ENCODE results near the gene GLIS2.

GRCh38 chr16:4293822-4294457 is 21.9 kb upstream of the GLIS2 start:
- TF ChIP-seq, protein P1, sequence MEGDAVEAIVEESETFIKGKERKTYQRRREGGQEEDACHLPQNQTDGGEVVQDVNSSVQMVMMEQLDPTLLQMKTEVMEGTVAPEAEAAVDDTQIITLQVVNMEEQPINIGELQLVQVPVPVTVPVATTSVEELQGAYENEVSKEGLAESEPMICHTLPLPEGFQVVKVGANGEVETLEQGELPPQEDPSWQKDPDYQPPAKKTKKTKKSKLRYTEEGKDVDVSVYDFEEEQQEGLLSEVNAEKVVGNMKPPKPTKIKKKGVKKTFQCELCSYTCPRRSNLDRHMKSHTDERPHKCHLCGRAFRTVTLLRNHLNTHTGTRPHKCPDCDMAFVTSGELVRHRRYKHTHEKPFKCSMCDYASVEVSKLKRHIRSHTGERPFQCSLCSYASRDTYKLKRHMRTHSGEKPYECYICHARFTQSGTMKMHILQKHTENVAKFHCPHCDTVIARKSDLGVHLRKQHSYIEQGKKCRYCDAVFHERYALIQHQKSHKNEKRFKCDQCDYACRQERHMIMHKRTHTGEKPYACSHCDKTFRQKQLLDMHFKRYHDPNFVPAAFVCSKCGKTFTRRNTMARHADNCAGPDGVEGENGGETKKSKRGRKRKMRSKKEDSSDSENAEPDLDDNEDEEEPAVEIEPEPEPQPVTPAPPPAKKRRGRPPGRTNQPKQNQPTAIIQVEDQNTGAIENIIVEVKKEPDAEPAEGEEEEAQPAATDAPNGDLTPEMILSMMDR (conservative IDR thresholded peaks at IDR 0.05; ENCODE audit: low read length): no peak
- no peak for TF ChIP-seq EZH2phosphoT487 (IDR thresholded peaks at IDR 0.05; ENCODE audit: borderline replicate concordance)

Measured in Loucy (cell line).